Colonic mucosa (tissue), 4 donors: ENCODE data around the gene MIAT. TPM values are rescaled to one million over a fixed set of nuclear protein-coding genes. Genes with fewer than 3 reads are reported as not detected.

Experiments
- DNase-seq: peaks from one replicate; pipeline ENCODE4 v3.0.0-alpha.2; 2020
- H3K27ac ChIP-seq: fragments of 200-600 bp; one replicate; pipeline ENCODE4 v1.8.0; 2021
- H3K27me3 ChIP-seq: fragments of 200-600 bp; one replicate; pipeline ENCODE4 v1.8.0; 2021
- H3K36me3 ChIP-seq: fragments of 200-600 bp; one replicate; pipeline ENCODE4 v1.8.0; 2021
- H3K4me1 ChIP-seq: fragments of 200-600 bp; one replicate; pipeline ENCODE4 v1.8.0; 2021; ENCODE audit warnings: mild to moderate bottlenecking
- H3K4me3 ChIP-seq: fragments of 200-600 bp; one replicate; pipeline ENCODE4 v1.8.0; 2021
- H3K9ac ChIP-seq, 2 donors: one replicate each; pipeline ENCODE4 v1.7.0; 2013; ENCODE audit warnings: control low read depth in 2 of 2, low read depth in 2 of 2, low read length in 2 of 2
- H3K9me3 ChIP-seq: fragments of 200-600 bp; one replicate; pipeline ENCODE4 v1.8.0; 2021
- CTCF ChIP-seq: fragments of 200-600 bp; IDR thresholded peaks from one replicate; pipeline ENCODE4 v1.8.0; 2022; ENCODE audit warnings: antibody characterized with exemption, mild to moderate bottlenecking
- intact Hi-C: fragments of 100-400 bp; cut with DNase I; formaldehyde crosslinking; loops from one replicate; pipeline ENCODE4 v1.14.1; 2022
- total RNA-seq, 2 donors: library from RNA; stranded (reverse); fragmentation: NEBNext Ultra II Directional in 1 of 2; extraction: Animal tissue kit (Norgen Biotek cat#: 25700) in 1 of 2; gene quantifications; one replicate each; pipeline ENCODE4 v1.2.1, GENCODE V29; 2021
- donor health status: healthy.
- donor health status: DM: no; HTN: no; CAD: no.
- donor health status: DM: no; HTN: no; CAD: no.

The MIAT gene
- total RNA-seq, 2 donors from 2014 or later: 1.5 to 1.8 TPM

GRCh38 chr22:26671317-26672059 is 14.1 kb downstream of the MIAT start:
- intact Hi-C loops: loop anchor here (10.0 kb wide), 1 partner anchor 83 kb away; no protein-coding TSS in a partner anchor
- TF ChIP-seq CTCF: no peak
- Histone ChIP-seq H3K27me3 (no peaks in the 10 kb centered on the region), H3K27ac (peak overlapping the region; percentile 94), H3K36me3 (no peaks in the 10 kb centered on the region), H3K9ac (peak overlapping the region; percentile 13 to 26), H3K4me3 (no peak overlapping the region), H3K4me1 (peaks cover 4% of the 10 kb centered on the region), H3K9me3 (no peaks in the 10 kb centered on the region)
- DNase-seq: peak; percentile 45

- H3K27me3 ChIP-seq: no peaks in the 10 kb centered on the region
- no peak overlapping the region for H3K4me3 ChIP-seq
- no peaks in the 10 kb centered on the region for H3K36me3 ChIP-seq
- no peak for TF ChIP-seq CTCF
- peak overlapping the region; percentile 13 to 44 for H3K9ac ChIP-seq
- intact Hi-C loops: loop anchor here (10.0 kb wide), 1 partner anchor 83 kb away; no protein-coding TSS in a partner anchor
- peak overlapping the region; percentile 94 for H3K27ac ChIP-seq
- peaks cover 4% of the 10 kb centered on the region for H3K4me1 ChIP-seq
- DNase-seq: peak; percentile 21
- H3K9me3 ChIP-seq: no peaks in the 10 kb centered on the region
Observed at GRCh38 chr22:26672060-26672471, 14.7 kb downstream of the MIAT start.

- peak overlapping the region; percentile 94 for H3K27ac ChIP-seq
- peaks cover 4% of the 10 kb centered on the region for H3K4me1 ChIP-seq
- peak overlapping the region; percentile 86 to 88 for H3K9ac ChIP-seq
- TF ChIP-seq CTCF: peak; percentile 45
- H3K36me3 ChIP-seq: no peaks in the 10 kb centered on the region
- intact Hi-C loops: loop anchor here (10.0 kb wide), 1 partner anchor 82 kb away; no protein-coding TSS in a partner anchor
- DNase-seq: peak; percentile 95
- H3K9me3 ChIP-seq: no peaks in the 10 kb centered on the region
- H3K4me3 ChIP-seq: peak overlapping the region; percentile 62
- no peaks in the 10 kb centered on the region for H3K27me3 ChIP-seq
Observed at GRCh38 chr22:26672590-26673468, 15.4 kb downstream of the MIAT start.

- Histone ChIP-seq H3K27ac (peak overlapping the region; percentile 94), H3K4me3 (peak overlapping the region; percentile 62), H3K9ac (peak overlapping the region; percentile 86 to 88), H3K9me3 (no peaks in the 10 kb centered on the region), H3K27me3 (no peaks in the 10 kb centered on the region), H3K36me3 (no peaks in the 10 kb centered on the region), H3K4me1 (peaks cover 4% of the 10 kb centered on the region)
- intact Hi-C loops: loop anchor here (10.0 kb wide), 1 partner anchor 81 kb away; no protein-coding TSS in a partner anchor
- no peak for TF ChIP-seq CTCF
- peak; percentile 35 for DNase-seq
Observed at GRCh38 chr22:26673486-26673885, 16.1 kb downstream of the MIAT start.
